SH-SY5Y (cell line): Measurements from ENCODE around the gene KIAA0408.

Source experiments
- GATA2 ChIP-seq: IDR thresholded peaks from 2 replicates; pipeline ENCODE4 v1.6.1; 2011; ENCODE audit warnings: mild to moderate bottlenecking, low read depth, low read length
- GATA3 ChIP-seq: IDR thresholded peaks from 2 replicates; pipeline ENCODE4 v1.6.1; 2011; ENCODE audit warnings: low read depth, mild to moderate bottlenecking, low read length, moderate library complexity

- TF ChIP-seq GATA3: no peak
- no peak for TF ChIP-seq GATA2
Measured at GRCh38 chr6:127506894-127507293, 47.7 kb upstream of the KIAA0408 start.
